ENCODE measurements around the gene QPRT. TPM values are rescaled to one million over a fixed set of nuclear protein-coding genes. Genes with fewer than 3 reads are reported as not detected.
A peak's percentile ranks its signal among the peaks of the same experiment; 100 is the strongest.
"Not testable (repeated sequence)": the region's sequence is repeated elsewhere in the genome, so short reads cannot be mapped to it uniquely, and the experiment has no call there.

Gene QPRT
- total RNA-seq, 1 experiment from 2014 or later, result 27.9 TPM

DNA sequence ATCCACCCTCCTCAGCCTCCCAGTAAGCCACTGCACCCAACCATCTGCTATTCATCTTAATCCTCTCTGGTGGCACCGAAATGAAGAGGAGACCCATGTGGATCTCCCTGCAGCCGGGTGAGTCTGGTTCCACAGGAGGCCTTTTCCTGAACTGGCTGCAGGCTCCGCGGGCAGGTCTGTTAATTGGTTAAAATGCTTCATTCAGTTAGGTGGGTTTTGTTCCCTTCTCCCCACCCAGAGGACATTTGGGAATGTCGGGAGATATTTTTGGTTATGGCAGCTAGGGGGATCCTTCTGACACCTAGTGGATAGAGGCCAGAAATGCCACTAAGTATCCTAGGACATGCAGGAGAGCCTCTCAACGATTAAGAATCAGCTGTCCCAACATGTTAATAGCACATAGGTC, 50.1 kb downstream of the QPRT start:
- no peaks in the 10 kb centered on the region for H3K36me3 ChIP-seq (ENCODE audit: control insufficient read depth, insufficient read depth, low read length)
- in situ Hi-C loops (cut with HindIII; ENCODE audit: low pct_unique_long_range_greater_than_20kb, low sequenced_read_pairs), result no loop called here
- TF ChIP-seq POLR2AphosphoS5 (IDR thresholded peaks at IDR 0.05; ENCODE audit: low read depth, low read length) (no peak), TCF7L2 (IDR thresholded peaks at IDR 0.05; ENCODE audit: low read depth, low read length) (no peak), SIN3A (IDR thresholded peaks at IDR 0.05; ENCODE audit: borderline replicate concordance, insufficient read depth, low read depth, low read length) (no peak), REST (IDR thresholded peaks at IDR 0.05; ENCODE audit: insufficient read depth in 1 of 2, low read depth in 2 of 2, low read length in 1 of 2) (no peak), CTCF (IDR thresholded peaks at IDR 0.05) (peak; percentile 85)
- intact Hi-C loops (cut with micrococcal nuclease; ENCODE audit: unreplicated experiment), result no loop called here
- H3K27ac ChIP-seq (ENCODE audit: low read length), result no peak overlapping the region
- ChIA-PET POLR2A (interaction anchor here (0.6 kb wide), 2 partner anchors 61 to 179 kb away, joined by 6 to 7 read pairs; no protein-coding TSS in a partner anchor), CTCF (interaction anchor here (0.6 to 1.1 kb wide), 3 partner anchors 29 to 310 kb away, joined by 3 to 4 read pairs (median 3); no protein-coding TSS in a partner anchor)
- H3K4me3 ChIP-seq (ENCODE audit: low read depth in 2 of 2, low read length in 2 of 2), result peak overlapping the region in 1 of 2 experiments; percentile 24; a peak in 1 of 4 replicates
- H3K4me1 ChIP-seq (ENCODE audit: control insufficient read depth, insufficient read depth, low read length), result no peaks in the 10 kb centered on the region
- ATAC-seq (peak; percentile 91), DNase-seq (ENCODE audit: low read depth, low spot score) (peak; percentile 41)
- no peaks in the 10 kb centered on the region for H3K27me3 ChIP-seq (ENCODE audit: control insufficient read depth, insufficient read depth, low read length)
- no peaks in the 10 kb centered on the region for H3K9me3 ChIP-seq (ENCODE audit: control insufficient read depth, insufficient read depth, low read depth, low read length)
- BruUV-seq (replicated peaks), result no TSS peak

DNA sequence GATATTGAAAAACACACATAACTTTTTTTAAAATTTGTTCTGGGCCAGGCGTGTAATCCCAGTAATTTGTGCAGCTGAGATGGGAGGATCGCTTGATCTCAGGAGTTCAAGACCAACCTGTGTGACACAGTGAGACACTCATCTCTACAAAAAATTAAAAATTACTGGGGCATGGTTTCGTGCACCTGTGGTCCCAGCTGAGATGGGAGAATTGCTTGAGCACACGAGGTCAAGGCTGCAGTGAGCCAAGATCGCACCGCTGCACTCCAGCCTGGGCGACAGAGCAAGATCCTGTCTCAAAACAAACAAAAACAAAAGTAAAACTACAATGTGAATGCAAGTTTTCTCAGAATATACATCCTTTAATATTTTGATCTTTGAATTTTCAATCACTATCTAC, 51.7 kb downstream of the QPRT start:
- DNase-seq (ENCODE audit: low read depth, low spot score) (no peak), ATAC-seq (no peak)
- Histone ChIP-seq H3K4me1 (ENCODE audit: control insufficient read depth, insufficient read depth, low read length) (no peaks in the 10 kb centered on the region), H3K9me3 (ENCODE audit: control insufficient read depth, insufficient read depth, low read depth, low read length) (no peaks in the 10 kb centered on the region), H3K36me3 (ENCODE audit: control insufficient read depth, insufficient read depth, low read length) (no peaks in the 10 kb centered on the region), H3K27ac (ENCODE audit: low read length) (no peak overlapping the region), H3K4me3 (ENCODE audit: low read depth in 2 of 2, low read length in 2 of 2) (no peak overlapping the region), H3K27me3 (ENCODE audit: control insufficient read depth, insufficient read depth, low read length) (no peaks in the 10 kb centered on the region)
- ChIA-PET CTCF (no interaction called here), POLR2A (no interaction called here)
- intact Hi-C loops (cut with micrococcal nuclease; ENCODE audit: unreplicated experiment) (no loop called here), in situ Hi-C loops (cut with HindIII; ENCODE audit: low pct_unique_long_range_greater_than_20kb, low sequenced_read_pairs) (no loop called here)
- TF ChIP-seq CTCF (IDR thresholded peaks at IDR 0.05) (no peak), POLR2AphosphoS5 (IDR thresholded peaks at IDR 0.05; ENCODE audit: low read depth, low read length) (no peak), SIN3A (IDR thresholded peaks at IDR 0.05; ENCODE audit: borderline replicate concordance, insufficient read depth, low read depth, low read length) (no peak), TCF7L2 (IDR thresholded peaks at IDR 0.05; ENCODE audit: low read depth, low read length) (no peak), REST (IDR thresholded peaks at IDR 0.05; ENCODE audit: insufficient read depth in 1 of 2, low read depth in 2 of 2, low read length in 1 of 2) (no peak)
- no TSS peak for BruUV-seq (replicated peaks)

- H3K27ac ChIP-seq (ENCODE audit: low read length); ATAC-seq; BruUV-seq (replicated peaks); H3K36me3 ChIP-seq (ENCODE audit: control insufficient read depth, insufficient read depth, low read length); H3K4me3 ChIP-seq (ENCODE audit: low read depth in 2 of 2, low read length in 2 of 2); intact Hi-C loops (cut with micrococcal nuclease; ENCODE audit: unreplicated experiment); H3K9me3 ChIP-seq (ENCODE audit: control insufficient read depth, insufficient read depth, low read depth, low read length); DNase-seq (ENCODE audit: low read depth, low spot score); POLR2A ChIA-PET; H3K27me3 ChIP-seq (ENCODE audit: control insufficient read depth, insufficient read depth, low read length); H3K4me1 ChIP-seq (ENCODE audit: control insufficient read depth, insufficient read depth, low read length); in situ Hi-C loops (cut with HindIII; ENCODE audit: low pct_unique_long_range_greater_than_20kb, low sequenced_read_pairs): not testable (repeated sequence)
- CTCF ChIA-PET, result interaction anchor here (0.6 kb wide), 1 partner anchor 11 kb away, joined by 10 read pairs; no protein-coding TSS in a partner anchor
Measured at GRCh38 chr16:29731768-29732601, 53.0 kb downstream of the QPRT start.
